H9 (cell line): ENCODE results near the gene SIPA1L3. TPM values are rescaled to one million over a fixed set of nuclear protein-coding genes. Genes with fewer than 3 reads are reported as not detected.

Experiments used
- DNase-seq: peaks from one replicate; pipeline ENCODE4 v3.0.0-alpha.2; 2017
- H2AFZ ChIP-seq: one replicate; pipeline ENCODE4 v1.6.1; 2013; ENCODE audit warnings: mild to moderate bottlenecking, low read length, control low read depth, moderate library complexity
- H2AK5ac ChIP-seq: 2 replicates; pipeline ENCODE4 v1.6.1; 2013; ENCODE audit warnings: low read length, control low read depth, mixed read lengths; ENCODE audit not compliant: insufficient read length
- H2BK120ac ChIP-seq: one replicate; pipeline ENCODE4 v1.6.1; 2013; ENCODE audit warnings: low read depth, mild to moderate bottlenecking, low read length, control low read depth, inconsistent platforms; ENCODE audit not compliant: poor library complexity, severe bottlenecking
- H2BK12ac ChIP-seq: 2 replicates; pipeline ENCODE4 v1.6.1; 2013; ENCODE audit warnings: low read length, control low read depth, mixed read lengths, low read depth; ENCODE audit not compliant: insufficient read length
- H2BK15ac ChIP-seq: 2 replicates; pipeline ENCODE4 v1.6.1; 2013; ENCODE audit warnings: low read depth, low read length, control low read depth
- H2BK20ac ChIP-seq: one replicate; pipeline ENCODE4 v1.6.1; 2013; ENCODE audit warnings: low read depth, mild to moderate bottlenecking, low read length, control low read depth, inconsistent platforms; ENCODE audit not compliant: poor library complexity, severe bottlenecking
- H2BK5ac ChIP-seq: 2 replicates; pipeline ENCODE4 v1.6.1; 2013; ENCODE audit warnings: low read length, control low read depth, mixed read lengths; ENCODE audit not compliant: insufficient read length
- H3K14ac ChIP-seq: 2 replicates; pipeline ENCODE4 v1.6.1; 2013; ENCODE audit warnings: low read length, control low read depth; ENCODE audit not compliant: insufficient read depth
- H3K18ac ChIP-seq: 2 replicates; pipeline ENCODE4 v1.6.1; 2013; ENCODE audit warnings: low read depth, mild to moderate bottlenecking, mixed read lengths, low read length, control low read depth; ENCODE audit not compliant: insufficient read length
- H3K23ac ChIP-seq: 2 replicates; pipeline ENCODE4 v1.6.1; 2013; ENCODE audit warnings: low read length, control low read depth, mixed read lengths, low read depth; ENCODE audit not compliant: insufficient read length
- H3K23me2 ChIP-seq: 2 replicates; pipeline ENCODE4 v1.6.1; 2013; ENCODE audit warnings: low read depth, mild to moderate bottlenecking, mixed read lengths, low read length, control low read depth; ENCODE audit not compliant: insufficient read length, poor library complexity, severe bottlenecking
- H3K27ac ChIP-seq: 2 replicates; pipeline ENCODE4 v1.5.1; 2013; ENCODE audit warnings: low read length, control low read depth, mixed read lengths, low read depth; ENCODE audit not compliant: insufficient read length
- H3K27me3 ChIP-seq: 2 replicates; pipeline ENCODE4 v1.6.1; 2013; ENCODE audit warnings: low read length, control low read depth, inconsistent platforms; ENCODE audit not compliant: insufficient read depth
- H3K4ac ChIP-seq: 2 replicates; pipeline ENCODE4 v1.6.1; 2013; ENCODE audit warnings: low read depth, mild to moderate bottlenecking, control low read depth, inconsistent platforms, low read length, moderate library complexity
- H3K4me1 ChIP-seq: 2 replicates; pipeline ENCODE4 v1.6.1; 2013; ENCODE audit warnings: low read length, control low read depth, inconsistent platforms; ENCODE audit not compliant: insufficient read depth
- H3K4me2 ChIP-seq: 2 replicates; pipeline ENCODE4 v1.6.1; 2013; ENCODE audit warnings: low read length, control low read depth, mixed read lengths; ENCODE audit not compliant: insufficient read length, insufficient read depth
- H3K56ac ChIP-seq: 2 replicates; pipeline ENCODE4 v1.6.1; 2013; ENCODE audit warnings: low read depth, mild to moderate bottlenecking, mixed read lengths, low read length, control low read depth; ENCODE audit not compliant: insufficient read length
- H3K79me1 ChIP-seq: 2 replicates; pipeline ENCODE4 v1.6.1; 2013; ENCODE audit warnings: low read depth, mild to moderate bottlenecking, moderate library complexity, low read length, control low read depth, inconsistent platforms; ENCODE audit not compliant: insufficient read depth, poor library complexity, severe bottlenecking
- H3K79me2 ChIP-seq: 2 replicates; pipeline ENCODE4 v1.6.1; 2013; ENCODE audit warnings: low read length, control low read depth, inconsistent platforms; ENCODE audit not compliant: insufficient read depth
- H3K9ac ChIP-seq: 2 replicates; pipeline ENCODE4 v1.6.1; 2013; ENCODE audit warnings: low read length, control low read depth, mixed read lengths; ENCODE audit not compliant: insufficient read length; ENCODE audit errors: extremely low read depth
- H3K9me3 ChIP-seq: one replicate; pipeline ENCODE4 v1.6.1; 2013; ENCODE audit warnings: low read depth, low read length, inconsistent platforms; ENCODE audit not compliant: control insufficient read depth
- H3T11ph ChIP-seq: one replicate; pipeline ENCODE4 v1.6.1; 2013; ENCODE audit warnings: mild to moderate bottlenecking, low read length, control low read depth, inconsistent platforms
- H4K20me1 ChIP-seq: one replicate; pipeline ENCODE4 v1.6.1; 2013; ENCODE audit not compliant: control insufficient read depth, insufficient read length, insufficient read depth
- H4K5ac ChIP-seq: 2 replicates; pipeline ENCODE4 v1.6.1; 2013; ENCODE audit warnings: low read depth, mild to moderate bottlenecking, mixed read lengths, low read length, control low read depth; ENCODE audit not compliant: insufficient read length
- H4K8ac ChIP-seq: replicated peaks from 2 replicates; pipeline ENCODE4 v1.6.1; 2013; ENCODE audit warnings: low read length, control low read depth, mixed read lengths, low read depth; ENCODE audit not compliant: insufficient read length
- H4K91ac ChIP-seq: 2 replicates; pipeline ENCODE4 v1.6.1; 2013; ENCODE audit warnings: low read depth, mild to moderate bottlenecking, moderate library complexity, mixed read lengths, low read length, control low read depth; ENCODE audit not compliant: insufficient read length
- H3K27ac Mint-ChIP-seq, 3 experiments: 2 replicates in 2 of 3; 3 replicates in 1 of 3; pipeline ENCODE4 v1.8.0; 2020 to 2021; ENCODE audit warnings: mixed read lengths in 3 of 3, mild to moderate bottlenecking in 1 of 3, moderate library complexity in 1 of 3
- H3K27me3 Mint-ChIP-seq: 2 replicates; pipeline ENCODE4 v1.8.0; 2021; ENCODE audit warnings: low read depth, mild to moderate bottlenecking, moderate library complexity, mixed read lengths
- H3K36me3 Mint-ChIP-seq, 3 experiments: 2 replicates in 2 of 3; 3 replicates in 1 of 3; pipeline ENCODE4 v1.8.0; 2020 to 2021; ENCODE audit warnings: low read depth in 3 of 3, mixed read lengths in 3 of 3; ENCODE audit not compliant: insufficient read depth in 1 of 3
- H3K4me1 Mint-ChIP-seq, 2 experiments: 2 replicates each; pipeline ENCODE4 v1.8.0; 2020; ENCODE audit warnings: mixed read lengths in 2 of 2
- H3K4me3 Mint-ChIP-seq, 2 experiments: 2 replicates in 1 of 2; 3 replicates in 1 of 2; pipeline ENCODE4 v1.8.0; 2020 to 2021; ENCODE audit warnings: mild to moderate bottlenecking in 2 of 2, mixed read lengths in 2 of 2, moderate library complexity in 1 of 2
- H3K9me3 Mint-ChIP-seq, 2 experiments: 2 replicates in 1 of 2; 3 replicates in 1 of 2; pipeline ENCODE4 v1.8.0; 2020; ENCODE audit warnings: mild to moderate bottlenecking in 2 of 2, mixed read lengths in 2 of 2, moderate library complexity in 1 of 2
- CTCF ChIP-seq: fragments of 200-600 bp; sonication (generic); conservative IDR thresholded peaks from 3 replicates; pipeline ENCODE4 v1.8.0; 2021; ENCODE audit warnings: antibody characterized with exemption, mild to moderate bottlenecking
- WGBS: extraction: QIAGEN DNeasy Blood & Tissue Kit; methylation state at CpG from one replicate; pipeline ENCODE4 v1.1.7; 2013; ENCODE audit warnings: missing lambda C conversion rate, low lambda C conversion rate, mixed read lengths; ENCODE audit not compliant: insufficient read length; ENCODE audit errors: extremely low coverage; 5-methylcytosine and 5-hydroxymethylcytosine counted together
- total RNA-seq: library from RNA; stranded (reverse); gene quantifications from 2 replicates; pipeline ENCODE4 v1.2.1, GENCODE V29; 2021

Gene SIPA1L3
- total RNA-seq, 1 experiment from 2014 or later: 40.1 TPM

GRCh38 chr19:37930416-37930815 is 23.4 kb downstream of the SIPA1L3 start:
- no peaks in the 10 kb centered on the region for H3K27me3 Mint-ChIP-seq

More at GRCh38 chr19:37930416-37930815, 23.4 kb downstream of the SIPA1L3 start:
- no CpG with 5 or more reads among the region's 5 CpGs for WGBS
- Histone ChIP-seq H3K4ac (no peak overlapping the region), H2BK20ac (no peak overlapping the region), H4K91ac (no peak overlapping the region), H2BK15ac (no peak overlapping the region), H3K4me2 (no peak overlapping the region), H3T11ph (no peak overlapping the region), H3K18ac (peak overlapping the region; percentile 15), H3K14ac (no peak overlapping the region), H3K23ac (no peak overlapping the region), H2BK120ac (no peak overlapping the region), H3K23me2 (peaks cover 5% of the 10 kb centered on the region), H2BK12ac (no peak overlapping the region), H4K20me1 (no peaks in the 10 kb centered on the region), H2BK5ac (no peak overlapping the region), H3K27me3 (no peaks in the 10 kb centered on the region), H3K79me2 (peaks cover under 1% of the 10 kb centered on the region; the same call in 1 of the 2 replicates), H4K8ac (no peak overlapping the region), H4K5ac (no peak overlapping the region), H3K9me3 (peaks cover under 1% of the 10 kb centered on the region), H3K27ac (no peak overlapping the region), H2AK5ac (no peak overlapping the region), H3K56ac (no peak overlapping the region), H3K9ac (no peak overlapping the region), H3K4me1 (peaks cover 17% of the 10 kb centered on the region), H3K79me1 (peaks cover under 1% of the 10 kb centered on the region), H2AFZ (no peak overlapping the region)
- no peak for DNase-seq
- Mint-ChIP-seq H3K4me3 (no peak overlapping the region), H3K36me3 (peaks cover 11 to 18% (median 15%) of the 10 kb centered on the region in 3 experiments), H3K27ac (peak overlapping the region in 1 of 3 experiments; percentile 83; a peak in 2 of 7 replicates), H3K9me3 (peaks cover 8 to 9% of the 10 kb centered on the region in 2 experiments), H3K4me1 (peaks cover 65 to 74% of the 10 kb centered on the region in 2 experiments)
- no peak for TF ChIP-seq CTCF
